ENCODE measurements around the gene NTSR1. TPM values are rescaled to one million over a fixed set of nuclear protein-coding genes. Genes with fewer than 3 reads are reported as not detected.

The NTSR1 gene
- total and polyA plus RNA-seq, 8 donors: 0.06 to 15.9 (median 0.28) TPM; not detected in 5

DNA sequence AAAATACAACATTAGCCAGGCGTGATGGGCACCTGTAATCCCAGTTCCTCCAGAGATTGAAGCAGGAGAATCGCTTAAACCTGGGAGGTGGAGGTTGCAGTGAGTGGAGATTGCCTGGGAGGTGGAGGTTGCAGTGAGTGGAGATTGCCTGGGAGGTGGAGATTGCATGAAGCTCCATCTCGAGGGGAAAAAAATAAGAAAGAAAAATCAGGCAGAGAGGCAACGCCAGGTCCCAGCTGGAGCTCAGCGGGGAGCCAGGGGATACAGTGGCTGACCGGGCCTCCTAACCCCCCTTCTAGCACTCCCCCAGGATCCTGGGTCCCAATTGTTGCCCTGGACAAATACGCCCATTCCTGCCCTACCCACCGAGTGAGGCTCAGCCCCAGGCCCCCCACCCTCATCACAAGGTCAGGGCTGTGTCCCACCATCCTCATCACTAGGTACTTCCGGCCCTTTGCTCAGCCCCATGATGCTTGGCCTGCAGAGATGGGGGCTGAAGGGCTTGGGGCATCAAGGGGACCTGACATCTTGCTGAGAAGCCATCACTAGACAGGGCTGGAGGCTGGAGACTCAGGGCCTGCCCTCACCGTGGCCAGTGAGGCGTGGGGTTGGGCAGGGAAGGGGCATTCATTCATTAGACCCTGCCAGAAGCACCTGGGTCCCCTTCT is 97.9 kb downstream of the NTSR1 start:
- intact Hi-C loops (cut with DNase I; ENCODE audit: low total_unique reads): no loop called here
- peak overlapping the region; percentile 91 to 99 (median 94) for H3K4me3 ChIP-seq
- TF ChIP-seq EP300 (IDR thresholded peaks at IDR 0.05): no peak
- TF ChIP-seq, protein P1, sequence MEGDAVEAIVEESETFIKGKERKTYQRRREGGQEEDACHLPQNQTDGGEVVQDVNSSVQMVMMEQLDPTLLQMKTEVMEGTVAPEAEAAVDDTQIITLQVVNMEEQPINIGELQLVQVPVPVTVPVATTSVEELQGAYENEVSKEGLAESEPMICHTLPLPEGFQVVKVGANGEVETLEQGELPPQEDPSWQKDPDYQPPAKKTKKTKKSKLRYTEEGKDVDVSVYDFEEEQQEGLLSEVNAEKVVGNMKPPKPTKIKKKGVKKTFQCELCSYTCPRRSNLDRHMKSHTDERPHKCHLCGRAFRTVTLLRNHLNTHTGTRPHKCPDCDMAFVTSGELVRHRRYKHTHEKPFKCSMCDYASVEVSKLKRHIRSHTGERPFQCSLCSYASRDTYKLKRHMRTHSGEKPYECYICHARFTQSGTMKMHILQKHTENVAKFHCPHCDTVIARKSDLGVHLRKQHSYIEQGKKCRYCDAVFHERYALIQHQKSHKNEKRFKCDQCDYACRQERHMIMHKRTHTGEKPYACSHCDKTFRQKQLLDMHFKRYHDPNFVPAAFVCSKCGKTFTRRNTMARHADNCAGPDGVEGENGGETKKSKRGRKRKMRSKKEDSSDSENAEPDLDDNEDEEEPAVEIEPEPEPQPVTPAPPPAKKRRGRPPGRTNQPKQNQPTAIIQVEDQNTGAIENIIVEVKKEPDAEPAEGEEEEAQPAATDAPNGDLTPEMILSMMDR (IDR thresholded peaks at IDR 0.05): no peak
- TF ChIP-seq POLR2A (IDR thresholded peaks at IDR 0.05): no peak
- no peak for TF ChIP-seq POLR2AphosphoS5 (IDR thresholded peaks at IDR 0.05)
- WGBS, 5 donors: 65 to 81% (median 68%) methylated on average over 11 of the region's 11 CpGs
- no peaks in the 10 kb centered on the region for H3K9me3 ChIP-seq
- peaks cover 38 to 52% (median 48%) of the 10 kb centered on the region in 4 donors for H3K36me3 ChIP-seq
- no peaks in the 10 kb centered on the region for H3K27me3 ChIP-seq
- H3K27ac ChIP-seq: peak overlapping the region in 4 of 5 donors; percentile 93 to 94 (median 94)
- DNase-seq: no peak
- peaks cover 23 to 52% (median 43%) of the 10 kb centered on the region in 4 donors for H3K4me1 ChIP-seq

DNA sequence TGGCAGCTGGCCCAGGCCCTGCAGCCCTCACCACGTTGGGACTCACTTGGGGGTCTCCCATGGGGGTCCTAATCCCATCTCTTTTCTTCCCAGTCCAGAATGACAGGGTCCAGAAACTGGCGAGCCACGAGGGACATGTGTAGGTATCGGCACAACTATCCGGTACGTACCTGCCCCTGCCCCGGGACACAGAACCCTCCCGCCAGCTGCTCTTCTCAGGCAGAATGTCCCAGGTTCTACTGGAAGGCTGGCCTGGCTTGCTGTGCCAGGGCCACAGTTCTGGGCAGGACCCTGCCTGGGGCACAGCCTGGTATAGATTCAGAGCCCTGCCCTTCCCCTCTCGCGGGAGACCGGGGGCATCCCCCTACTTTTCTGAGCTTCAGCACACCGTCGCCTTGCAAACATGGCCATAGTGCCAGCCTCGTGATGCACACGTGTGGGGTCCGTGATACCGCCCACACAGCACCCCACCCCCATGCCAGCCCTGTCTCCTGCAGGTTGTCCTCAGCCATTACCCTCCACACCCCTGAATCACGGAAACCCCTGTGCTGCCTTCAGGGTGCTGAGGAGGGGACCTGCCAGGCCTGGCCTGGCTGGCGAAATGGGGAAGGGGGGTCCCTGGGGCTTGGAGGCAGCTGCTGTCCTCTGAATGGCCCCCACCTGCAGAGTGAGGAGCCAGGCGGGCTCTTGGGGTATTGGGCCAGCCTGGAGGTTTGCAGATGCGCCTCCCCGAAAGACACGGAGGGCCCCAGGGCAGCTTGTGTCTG is 99.0 kb downstream of the NTSR1 start:
- DNase-seq: no peak
- H3K9me3 ChIP-seq: no peaks in the 10 kb centered on the region
- no peak overlapping the region for H3K27ac ChIP-seq
- no peak for TF ChIP-seq POLR2AphosphoS5 (IDR thresholded peaks at IDR 0.05)
- TF ChIP-seq, protein P1 (IDR thresholded peaks at IDR 0.05): no peak
- no peak for TF ChIP-seq EP300 (IDR thresholded peaks at IDR 0.05)
- TF ChIP-seq POLR2A (IDR thresholded peaks at IDR 0.05): no peak
- H3K27me3 ChIP-seq: no peaks in the 10 kb centered on the region
- H3K4me3 ChIP-seq: no peak overlapping the region
- WGBS, 5 donors: 82 to 89% (median 88%) methylated on average over 20 to 23 of the region's 23 CpGs
- intact Hi-C loops (cut with DNase I; ENCODE audit: low total_unique reads): no loop called here
- peaks cover 49 to 60% (median 59%) of the 10 kb centered on the region in 4 donors for H3K36me3 ChIP-seq
- H3K4me1 ChIP-seq: peaks cover 23 to 42% (median 40%) of the 10 kb centered on the region in 4 donors

DNA sequence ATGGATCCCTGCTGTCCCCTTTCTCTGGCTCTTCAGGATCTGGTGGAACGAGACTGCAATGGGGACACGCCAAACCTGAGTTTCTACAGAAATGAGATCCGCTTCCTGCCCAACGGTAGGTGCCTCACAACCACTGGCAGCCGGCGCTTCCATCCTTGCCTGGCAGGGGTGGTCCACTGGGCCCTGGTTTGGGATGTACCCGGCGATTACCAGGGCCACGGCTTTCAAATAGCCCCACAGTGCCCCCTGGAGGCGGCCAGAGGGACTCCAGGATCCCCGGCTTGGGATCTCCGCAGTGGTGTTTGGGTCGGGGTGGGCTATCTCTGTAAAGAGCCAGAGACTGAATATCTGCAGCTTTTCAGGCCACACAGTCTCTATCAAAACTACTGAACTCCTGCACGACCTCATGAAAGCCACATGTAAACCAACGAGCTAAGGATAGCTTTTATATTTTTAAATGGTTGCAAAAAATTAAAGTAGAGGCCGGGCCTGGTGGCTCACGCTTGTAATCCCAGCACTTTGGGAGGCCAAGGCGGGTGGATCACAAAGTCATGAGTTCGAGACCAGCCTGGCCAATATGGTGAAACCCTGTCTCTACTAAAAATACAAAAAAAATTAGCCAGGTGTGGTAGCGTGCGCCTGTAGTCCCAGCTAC is 99.7 kb downstream of the NTSR1 start:
- DNase-seq: peak; percentile 70 to 84
- no peaks in the 10 kb centered on the region for H3K27me3 ChIP-seq
- H3K27ac ChIP-seq: no peak overlapping the region
- no peak overlapping the region for H3K4me3 ChIP-seq
- intact Hi-C loops (cut with DNase I; ENCODE audit: low total_unique reads): no loop called here
- H3K36me3 ChIP-seq: peaks cover 53 to 67% (median 66%) of the 10 kb centered on the region in 4 donors
- no peaks in the 10 kb centered on the region for H3K9me3 ChIP-seq
- TF ChIP-seq POLR2AphosphoS5 (IDR thresholded peaks at IDR 0.05) (peak in 1 of 3 donors; percentile 23), POLR2A (IDR thresholded peaks at IDR 0.05) (no peak), EP300 (IDR thresholded peaks at IDR 0.05) (no peak)
- TF ChIP-seq, protein P1 (IDR thresholded peaks at IDR 0.05): peak in 5 of 7 experiments; percentile 61 to 95 (median 89)
- H3K4me1 ChIP-seq: peaks cover 23 to 41% (median 38%) of the 10 kb centered on the region in 4 donors
- 36 to 50% (median 44%) methylated on average over 12 to 21 of the region's 21 CpGs for WGBS, 5 donors
